Coronary artery (tissue), 2 donors: Measurements from ENCODE around the gene CLN5.

Experiments
- DNase-seq: peaks from one replicate; pipeline ENCODE4 v3.0.0-alpha.2; 2017; ENCODE audit warnings: low spot score
- H3K27ac ChIP-seq, 2 donors: fragments of 200-600 bp; sonication (generic); one replicate each; pipeline ENCODE4 v1.5.1; 2016 to 2019
- H3K4me3 ChIP-seq: fragments of 200-600 bp; sonication (generic); 2 replicates; pipeline ENCODE4 v1.5.1; 2016; ENCODE audit warnings: mild to moderate bottlenecking, moderate library complexity
- CTCF ChIP-seq: fragments of 200-600 bp; sonication (generic); IDR thresholded peaks from one replicate; pipeline ENCODE4 v1.5.1; 2019; ENCODE audit warnings: antibody characterized with exemption

Gene CLN5

GRCh38 chr13:76968041-76968440 is 23.8 kb upstream of the CLN5 start:
- H3K27ac ChIP-seq: no peak overlapping the region
- DNase-seq: no peak
- TF ChIP-seq CTCF: no peak
- H3K4me3 ChIP-seq: no peak overlapping the region

- H3K27ac ChIP-seq: no peak overlapping the region
- no peak for TF ChIP-seq CTCF
- H3K4me3 ChIP-seq: no peak overlapping the region
- no peak for DNase-seq
These were observed 22.2 kb upstream of the CLN5 start for GRCh38 chr13:76969488-76970365.

- no peak for DNase-seq
- TF ChIP-seq CTCF: no peak
- H3K27ac ChIP-seq: no peak overlapping the region
- no peak overlapping the region for H3K4me3 ChIP-seq
These were observed 20.7 kb upstream of the CLN5 start for GRCh38 chr13:76971215-76971614.

GRCh38 chr13:76971851-76972829 is 19.7 kb upstream of the CLN5 start:
- Histone ChIP-seq H3K4me3 (no peak overlapping the region), H3K27ac (no peak overlapping the region)
- DNase-seq: no peak
- no peak for TF ChIP-seq CTCF

- Histone ChIP-seq H3K4me3 (no peak overlapping the region), H3K27ac (no peak overlapping the region)
- no peak for TF ChIP-seq CTCF
These were observed 17.8 kb upstream of the CLN5 start for GRCh38 chr13:76973920-76974617.

GRCh38 chr13:76974618-76974975 is 17.3 kb upstream of the CLN5 start:
- no peak for TF ChIP-seq CTCF
- no peak for DNase-seq
- Histone ChIP-seq H3K4me3 (no peak overlapping the region), H3K27ac (no peak overlapping the region)

More at GRCh38 chr13:76973920-76974617, 17.8 kb upstream of the CLN5 start:
- no peak for DNase-seq
